Esophagus (tissue), 2 donors: Measurements from ENCODE around the gene GABBR2. TPM values are rescaled to one million over a fixed set of nuclear protein-coding genes. Genes with fewer than 3 reads are reported as not detected.
"Not testable (repeated sequence)": the region's sequence is repeated elsewhere in the genome, so short reads cannot be mapped to it uniquely, and the experiment has no call there.

Experiments
- H3K27ac ChIP-seq, 2 donors: one replicate each; pipeline ENCODE4 v1.5.1; 2013; ENCODE audit warnings: low read depth in 2 of 2, mild to moderate bottlenecking in 2 of 2, inconsistent platforms in 1 of 2, low read length in 1 of 2, moderate library complexity in 1 of 2
- H3K27me3 ChIP-seq, 2 donors: one replicate each; pipeline ENCODE4 v1.6.1; 2013; ENCODE audit warnings: low read length in 2 of 2, control low read depth in 1 of 2, mild to moderate bottlenecking in 1 of 2; ENCODE audit not compliant: insufficient read depth in 2 of 2, control insufficient read depth in 1 of 2
- H3K36me3 ChIP-seq, 2 donors: one replicate each; pipeline ENCODE4 v1.6.1; 2013; ENCODE audit warnings: low read length in 1 of 2; ENCODE audit not compliant: control insufficient read depth in 2 of 2, insufficient read depth in 2 of 2
- H3K4me1 ChIP-seq, 2 donors: one replicate each; pipeline ENCODE4 v1.6.1; 2013; ENCODE audit warnings: low read length in 1 of 2; ENCODE audit not compliant: control insufficient read depth in 2 of 2, insufficient read depth in 2 of 2
- H3K4me3 ChIP-seq, 2 donors: one replicate each; pipeline ENCODE4 v1.5.1; 2013; ENCODE audit warnings: low read length in 2 of 2, mild to moderate bottlenecking in 2 of 2, low read depth in 1 of 2, moderate library complexity in 1 of 2
- H3K9me3 ChIP-seq, 2 donors: one replicate each; pipeline ENCODE4 v1.6.1; 2013; ENCODE audit warnings: mild to moderate bottlenecking in 2 of 2, low read depth in 1 of 2, low read length in 1 of 2, moderate library complexity in 1 of 2; ENCODE audit not compliant: control insufficient read depth in 2 of 2, insufficient read depth in 1 of 2
- WGBS, 2 donors: extraction: QIAGEN DNeasy Blood & Tissue Kit; methylation state at CpG; one replicate each; pipeline ENCODE4 v1.1.7; 2013; 5-methylcytosine and 5-hydroxymethylcytosine counted together
- polyA plus RNA-seq, 2 donors: library from polyadenylated mRNA; stranded (reverse); fragments of 200-250 nt; gene quantifications; one replicate each; pipeline ENCODE4 v1.2.3, GENCODE V29; 2013
- donor health status: healthy with polysubstance abuse.
- donor health status: Bipolar disorder and iron deficiency.

GABBR2 gene
- polyA plus RNA-seq, 2 donors = under 0.01 TPM; not detected in 1

DNA sequence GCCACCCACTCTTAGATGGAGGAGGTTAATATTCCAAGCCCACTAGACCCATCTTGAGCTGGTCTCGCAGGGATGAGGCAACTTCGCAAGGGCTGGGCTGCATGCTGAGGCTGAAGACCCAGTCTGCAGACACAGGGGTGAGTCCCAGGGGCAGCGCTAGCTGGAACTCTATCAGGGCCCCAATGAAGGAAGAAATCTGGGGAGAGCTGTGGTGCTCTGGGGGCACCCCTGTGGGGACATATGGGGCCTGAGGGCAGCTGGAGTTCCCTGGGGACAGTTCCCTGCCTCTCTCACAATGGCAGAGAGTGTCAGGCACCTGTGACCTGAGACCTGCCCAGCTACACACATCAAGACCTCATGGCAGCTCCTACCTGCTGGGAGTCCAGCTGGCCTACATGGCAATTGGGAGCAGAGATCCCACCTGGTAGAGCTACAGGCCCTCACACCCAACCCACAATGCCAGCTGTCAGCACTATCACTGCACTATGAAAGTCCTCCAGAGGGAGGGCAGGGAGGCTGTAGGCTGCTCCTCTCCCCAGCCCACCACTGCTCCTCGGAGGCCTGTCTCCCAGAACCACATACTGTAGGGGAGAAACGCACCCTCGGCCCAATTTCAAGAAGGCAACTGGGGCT is 202.2 kb downstream of the GABBR2 start:
- Histone ChIP-seq H3K27me3 (no peaks in the 10 kb centered on the region), H3K36me3 (no peaks in the 10 kb centered on the region), H3K27ac (no peak overlapping the region), H3K4me3 (no peak overlapping the region), H3K9me3 (no peaks in the 10 kb centered on the region), H3K4me1 (no peaks in the 10 kb centered on the region)
- 91 to 93% methylated on average over 6 of the region's 6 CpGs for WGBS, 2 donors

- Histone ChIP-seq H3K4me1 (no peaks in the 10 kb centered on the region), H3K4me3 (no peak overlapping the region), H3K9me3 (no peaks in the 10 kb centered on the region), H3K27me3 (no peaks in the 10 kb centered on the region), H3K36me3 (no peaks in the 10 kb centered on the region), H3K27ac (no peak overlapping the region)
- 71 to 75% methylated on average over 9 of the region's 9 CpGs for WGBS, 2 donors
Measured at GRCh38 chr9:98504298-98505282, 204.1 kb downstream of the GABBR2 start.

DNA sequence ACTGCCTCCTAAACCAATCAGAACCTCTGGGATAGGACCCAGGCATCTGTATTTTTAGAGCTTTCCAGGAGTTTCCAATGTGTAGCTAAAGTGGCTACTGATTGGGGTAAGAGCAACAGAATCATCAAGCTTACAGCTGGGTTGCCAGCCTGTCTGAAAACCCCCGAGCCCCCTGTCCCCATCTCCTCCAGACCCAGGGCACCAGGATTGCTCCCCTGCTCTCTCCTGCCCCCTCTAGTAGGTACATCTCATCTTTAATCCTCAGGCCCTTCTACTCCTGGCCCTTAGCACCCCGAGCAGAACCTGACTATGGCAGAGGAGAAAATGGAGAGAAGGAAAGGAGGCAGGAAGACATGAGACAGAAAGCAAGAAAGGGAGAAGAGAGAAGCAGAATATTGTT is 204.9 kb downstream of the GABBR2 start:
- H3K27me3 ChIP-seq = no peaks in the 10 kb centered on the region
- no peaks in the 10 kb centered on the region for H3K36me3 ChIP-seq
- no peaks in the 10 kb centered on the region for H3K4me1 ChIP-seq
- no peaks in the 10 kb centered on the region for H3K9me3 ChIP-seq
- 77 to 79% methylated on average over 2 of the region's 2 CpGs for WGBS, 2 donors
- no peak overlapping the region for H3K27ac ChIP-seq
- H3K4me3 ChIP-seq = no peak overlapping the region

DNA sequence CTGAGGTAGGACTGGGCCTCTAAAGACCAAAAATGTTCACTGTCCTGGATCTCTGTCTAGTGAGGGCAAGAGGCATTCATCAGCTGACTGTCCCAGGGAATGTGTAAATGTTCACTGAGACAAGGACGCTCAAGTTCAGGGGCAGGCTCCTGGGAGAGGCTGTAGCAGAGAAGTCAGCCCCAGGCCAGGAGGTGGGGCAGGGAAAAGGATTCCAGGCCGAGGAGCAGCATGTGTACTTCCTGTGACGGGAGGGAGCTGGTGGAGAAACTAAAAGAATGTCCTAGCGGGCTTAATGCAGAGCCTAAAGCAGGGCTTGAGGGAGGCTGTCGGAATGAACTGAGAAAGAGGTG is 205.8 kb downstream of the GABBR2 start:
- no peaks in the 10 kb centered on the region for H3K4me1 ChIP-seq
- H3K27me3 ChIP-seq = no peaks in the 10 kb centered on the region
- H3K4me3 ChIP-seq = no peak overlapping the region
- H3K36me3 ChIP-seq = no peaks in the 10 kb centered on the region
- H3K27ac ChIP-seq = no peak overlapping the region
- H3K9me3 ChIP-seq = no peaks in the 10 kb centered on the region
- WGBS, 2 donors = 33 to 54% methylated on average over 5 of the region's 5 CpGs

- H3K36me3 ChIP-seq = no peaks in the 10 kb centered on the region
- H3K27me3 ChIP-seq = no peaks in the 10 kb centered on the region
- WGBS, 2 donors = 73 to 81% methylated on average over 6 of the region's 6 CpGs
- H3K4me3 ChIP-seq = no peak overlapping the region
- no peaks in the 10 kb centered on the region for H3K9me3 ChIP-seq
- no peaks in the 10 kb centered on the region for H3K4me1 ChIP-seq
- no peak overlapping the region for H3K27ac ChIP-seq
Measured at GRCh38 chr9:98502311-98502975, 206.3 kb downstream of the GABBR2 start.

GRCh38 chr9:98501819-98502218 is 206.9 kb downstream of the GABBR2 start:
- no peaks in the 10 kb centered on the region for H3K36me3 ChIP-seq
- 83 to 86% methylated on average over 8 of the region's 8 CpGs for WGBS, 2 donors
- no peaks in the 10 kb centered on the region for H3K27me3 ChIP-seq
- no peaks in the 10 kb centered on the region for H3K4me1 ChIP-seq
- no peaks in the 10 kb centered on the region for H3K9me3 ChIP-seq
- no peak overlapping the region for H3K27ac ChIP-seq
- H3K4me3 ChIP-seq = no peak overlapping the region

DNA sequence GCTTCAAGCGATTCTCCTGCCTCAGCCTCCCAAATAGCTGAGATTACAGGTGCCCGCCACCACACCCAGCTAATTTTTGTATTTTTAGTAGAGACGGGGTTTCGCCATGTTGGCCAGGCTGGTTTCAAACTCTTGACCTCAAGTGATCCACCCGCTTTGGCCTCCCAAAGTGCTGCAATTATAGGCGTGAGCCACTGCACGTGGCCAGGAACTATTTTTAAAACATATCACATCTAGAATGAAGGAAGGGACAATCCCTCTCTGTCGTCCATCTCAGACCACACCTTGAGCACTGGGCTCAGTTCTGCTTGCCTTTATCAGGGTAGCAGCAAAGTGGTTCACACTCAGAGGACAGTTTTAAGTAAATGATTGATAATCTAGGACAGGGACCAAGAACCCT is 207.5 kb downstream of the GABBR2 start:
- H3K27me3 ChIP-seq, H3K27ac ChIP-seq, H3K9me3 ChIP-seq, H3K36me3 ChIP-seq, H3K4me3 ChIP-seq, H3K4me1 ChIP-seq: not testable (repeated sequence)
- WGBS, 2 donors = 84 to 87% methylated on average over 8 of the region's 8 CpGs

- WGBS, 2 donors = 80 to 82% methylated on average over 7 of the region's 7 CpGs
- H3K36me3 ChIP-seq = no peaks in the 10 kb centered on the region
- no peak overlapping the region for H3K4me3 ChIP-seq
- H3K27ac ChIP-seq = no peak overlapping the region
- H3K27me3 ChIP-seq = no peaks in the 10 kb centered on the region
- H3K9me3 ChIP-seq = no peaks in the 10 kb centered on the region
- no peaks in the 10 kb centered on the region for H3K4me1 ChIP-seq
Measured at GRCh38 chr9:98500337-98500919, 208.3 kb downstream of the GABBR2 start.

GRCh38 chr9:98495530-98495929 is 213.2 kb downstream of the GABBR2 start:
- no peaks in the 10 kb centered on the region for H3K9me3 ChIP-seq
- no peak overlapping the region for H3K27ac ChIP-seq
- H3K4me3 ChIP-seq = no peak overlapping the region
- H3K36me3 ChIP-seq = no peaks in the 10 kb centered on the region
- H3K4me1 ChIP-seq = no peaks in the 10 kb centered on the region
- WGBS, 2 donors = 67 to 74% methylated on average over 3 of the region's 3 CpGs
- no peaks in the 10 kb centered on the region for H3K27me3 ChIP-seq
